BJ (cell line): ENCODE measurements around the gene WASF3. TPM values are rescaled to one million over a fixed set of nuclear protein-coding genes. Genes with fewer than 3 reads are reported as not detected.

ENCODE experiments used
- CTCF ChIA-PET: fragments of 350-600 bp; formaldehyde crosslinking; extraction: SDS; loops from one replicate; lab custom pipeline; 2021; ENCODE audit warnings: antibody characterized with exemption, inconsistent platforms; lab: Yijun Ruan, JAX
- POLR2A ChIA-PET: fragments of 300-600 bp; sonication (Branson Sonifier 250); formaldehyde crosslinking; extraction: SDS; loops from one replicate; lab custom pipeline; 2021; ENCODE audit warnings: antibody characterized with exemption; lab: Charles Lee
- DNase-seq: peaks from one replicate; pipeline ENCODE4 v3.0.0-alpha.2; 2011; ENCODE audit warnings: low read depth
- H3K27me3 ChIP-seq: 2 replicates; pipeline ENCODE4 v1.6.0; 2011; ENCODE audit warnings: low read length; ENCODE audit not compliant: control insufficient read depth, insufficient read depth
- H3K36me3 ChIP-seq: 2 replicates; pipeline ENCODE4 v1.5.1; 2011; ENCODE audit warnings: low read length; ENCODE audit not compliant: control insufficient read depth, insufficient read depth
- H3K4me3 ChIP-seq: 2 replicates; pipeline ENCODE4 v1.5.1; 2011; ENCODE audit warnings: low read depth, mild to moderate bottlenecking, control low read depth, low read length
- polyA plus RNA-seq: library from polyadenylated mRNA; depleted of rRNA; stranded (reverse); fragments of >200 nt; gene quantifications from 2 replicates; pipeline ENCODE4 v1.2.3, GENCODE V29; 2011
- TF ChIP-seq, protein P1 (sequence below): IDR thresholded peaks from 2 replicates; pipeline ENCODE4 v1.5.1; 2011; ENCODE audit warnings: low read depth, mild to moderate bottlenecking, control low read depth, inconsistent platforms, low read length, moderate library complexity; ENCODE audit not compliant: insufficient read depth

The WASF3 gene
- polyA plus RNA-seq, 1 experiment, result 9.5 TPM

GRCh38 chr13:26668357-26669146 lies 111.1 kb downstream of the WASF3 start:
- DNase-seq, result no peak
- POLR2A ChIA-PET, result no interaction called here
- no peak overlapping the region for H3K4me3 ChIP-seq
- CTCF ChIA-PET, result no interaction called here
- no peaks in the 10 kb centered on the region for H3K27me3 ChIP-seq
- peaks cover 1% of the 10 kb centered on the region for H3K36me3 ChIP-seq
- TF ChIP-seq, protein P1, sequence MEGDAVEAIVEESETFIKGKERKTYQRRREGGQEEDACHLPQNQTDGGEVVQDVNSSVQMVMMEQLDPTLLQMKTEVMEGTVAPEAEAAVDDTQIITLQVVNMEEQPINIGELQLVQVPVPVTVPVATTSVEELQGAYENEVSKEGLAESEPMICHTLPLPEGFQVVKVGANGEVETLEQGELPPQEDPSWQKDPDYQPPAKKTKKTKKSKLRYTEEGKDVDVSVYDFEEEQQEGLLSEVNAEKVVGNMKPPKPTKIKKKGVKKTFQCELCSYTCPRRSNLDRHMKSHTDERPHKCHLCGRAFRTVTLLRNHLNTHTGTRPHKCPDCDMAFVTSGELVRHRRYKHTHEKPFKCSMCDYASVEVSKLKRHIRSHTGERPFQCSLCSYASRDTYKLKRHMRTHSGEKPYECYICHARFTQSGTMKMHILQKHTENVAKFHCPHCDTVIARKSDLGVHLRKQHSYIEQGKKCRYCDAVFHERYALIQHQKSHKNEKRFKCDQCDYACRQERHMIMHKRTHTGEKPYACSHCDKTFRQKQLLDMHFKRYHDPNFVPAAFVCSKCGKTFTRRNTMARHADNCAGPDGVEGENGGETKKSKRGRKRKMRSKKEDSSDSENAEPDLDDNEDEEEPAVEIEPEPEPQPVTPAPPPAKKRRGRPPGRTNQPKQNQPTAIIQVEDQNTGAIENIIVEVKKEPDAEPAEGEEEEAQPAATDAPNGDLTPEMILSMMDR, result no peak

- TF ChIP-seq, protein P1, result no peak
- H3K27me3 ChIP-seq, result no peaks in the 10 kb centered on the region
- H3K36me3 ChIP-seq, result peaks cover 2% of the 10 kb centered on the region
- CTCF ChIA-PET, result no interaction called here
- H3K4me3 ChIP-seq, result no peak overlapping the region
- POLR2A ChIA-PET, result no interaction called here
- DNase-seq, result no peak
Observed at GRCh38 chr13:26673890-26674289, 116.4 kb downstream of the WASF3 start.

- CTCF ChIA-PET, result interaction anchor here (0.7 kb wide), 1 partner anchor 474 kb away, joined by 3 read pairs; no protein-coding TSS in a partner anchor
- TF ChIP-seq, protein P1, result no peak
- POLR2A ChIA-PET, result no interaction called here
- no peak for DNase-seq
- Histone ChIP-seq H3K27me3 (no peaks in the 10 kb centered on the region), H3K4me3 (no peak overlapping the region), H3K36me3 (peaks cover 15% of the 10 kb centered on the region)
Observed at GRCh38 chr13:26677156-26677555, 119.7 kb downstream of the WASF3 start.

- Histone ChIP-seq H3K27me3 (no peaks in the 10 kb centered on the region), H3K36me3 (peaks cover 18% of the 10 kb centered on the region), H3K4me3 (no peak overlapping the region)
- TF ChIP-seq, protein P1, result no peak
- DNase-seq, result no peak
- ChIA-PET CTCF (no interaction called here), POLR2A (no interaction called here)
Observed at GRCh38 chr13:26678330-26678729, 120.8 kb downstream of the WASF3 start.

DNA sequence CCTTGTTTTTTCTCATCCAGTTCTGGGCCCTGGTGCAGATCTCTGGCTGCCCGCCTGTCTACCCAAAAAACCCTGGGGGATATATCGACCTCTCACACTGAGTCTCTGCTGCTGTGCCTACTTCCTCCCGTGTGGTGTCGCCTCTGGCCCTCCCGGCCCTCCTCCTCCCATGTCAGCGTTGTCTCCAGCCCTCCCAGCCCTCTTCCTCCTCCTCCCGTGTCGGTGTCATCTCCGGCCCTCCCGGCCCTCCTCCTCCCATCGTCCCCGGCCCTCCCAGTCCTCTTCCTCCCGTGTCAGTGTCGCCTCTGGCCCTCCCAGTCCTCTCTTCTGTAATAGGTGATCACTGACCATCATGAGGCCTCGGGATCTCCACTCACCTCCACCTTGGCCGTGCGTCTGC lies 121.3 kb downstream of the WASF3 start:
- TF ChIP-seq, protein P1, result no peak
- Histone ChIP-seq H3K4me3 (no peak overlapping the region), H3K27me3 (no peaks in the 10 kb centered on the region), H3K36me3 (peaks cover 20% of the 10 kb centered on the region)
- CTCF ChIA-PET, result no interaction called here
- POLR2A ChIA-PET, result no interaction called here
- no peak for DNase-seq
